ENCODE results near the gene PRR33.
"Not testable (repeated sequence)": the region's sequence is repeated elsewhere in the genome, so short reads cannot be mapped to it uniquely, and the experiment has no call there.

Gene PRR33

GRCh38 chr11:1891831-1892115 lies at the start of gene PRR33:
TSS of gene PRR33 (minus strand) at chr11:1891895. CDS start at chr11:1890584, 1,311 bp downstream.
- in situ Hi-C loops (cut with MboI; ENCODE audit: low sequenced_read_pairs): no loop called here

- in situ Hi-C loops (cut with MboI; ENCODE audit: low sequenced_read_pairs): not testable (repeated sequence)
Measured at GRCh38 chr11:1939788-1940187, 48.1 kb upstream of the PRR33 start.

- in situ Hi-C loops (cut with MboI; ENCODE audit: low sequenced_read_pairs): no loop called here
Measured at GRCh38 chr11:1939006-1939625, 47.4 kb upstream of the PRR33 start.

GRCh38 chr11:1938343-1939005 lies 46.8 kb upstream of the PRR33 start:
- in situ Hi-C loops (cut with MboI; ENCODE audit: low sequenced_read_pairs): no loop called here

GRCh38 chr11:1937616-1938342 lies 46.1 kb upstream of the PRR33 start:
- in situ Hi-C loops (cut with MboI; ENCODE audit: low sequenced_read_pairs): no loop called here

GRCh38 chr11:1936781-1937615 lies 45.3 kb upstream of the PRR33 start:
- in situ Hi-C loops (cut with MboI; ENCODE audit: low sequenced_read_pairs): no loop called here

GRCh38 chr11:1936072-1936780 lies 44.5 kb upstream of the PRR33 start:
- in situ Hi-C loops (cut with MboI; ENCODE audit: low sequenced_read_pairs): no loop called here

- in situ Hi-C loops (cut with MboI; ENCODE audit: low sequenced_read_pairs): no loop called here
Measured at GRCh38 chr11:1935156-1936071, 43.7 kb upstream of the PRR33 start.

GRCh38 chr11:1934335-1935155 lies 42.9 kb upstream of the PRR33 start:
- in situ Hi-C loops (cut with MboI; ENCODE audit: low sequenced_read_pairs): no loop called here

- in situ Hi-C loops (cut with MboI; ENCODE audit: low sequenced_read_pairs): no loop called here
Measured at GRCh38 chr11:1933416-1934334, 42.0 kb upstream of the PRR33 start.

- in situ Hi-C loops (cut with MboI; ENCODE audit: low sequenced_read_pairs): no loop called here
Measured at GRCh38 chr11:1932681-1933080, 41.0 kb upstream of the PRR33 start.

GRCh38 chr11:1932105-1932480 lies 40.4 kb upstream of the PRR33 start:
- in situ Hi-C loops (cut with MboI; ENCODE audit: low sequenced_read_pairs): no loop called here

GRCh38 chr11:1931341-1932104 lies 39.8 kb upstream of the PRR33 start:
- in situ Hi-C loops (cut with MboI; ENCODE audit: low sequenced_read_pairs): no loop called here

GRCh38 chr11:1930462-1930830 lies 38.8 kb upstream of the PRR33 start:
- in situ Hi-C loops (cut with MboI; ENCODE audit: low sequenced_read_pairs): no loop called here

- in situ Hi-C loops (cut with MboI; ENCODE audit: low sequenced_read_pairs): no loop called here
Measured at GRCh38 chr11:1929621-1930461, 38.1 kb upstream of the PRR33 start.

GRCh38 chr11:1928891-1929541 lies 37.3 kb upstream of the PRR33 start:
- in situ Hi-C loops (cut with MboI; ENCODE audit: low sequenced_read_pairs): no loop called here

Measured in HL-60/S4 treated with phorbol 12-myristate 13-acetate at 8.2 ng/mL for 4 days and 3 days (cell line).